OCI-LY7 (cell line): Measurements from ENCODE around the gene LDHAL6B. TPM values are rescaled to one million over a fixed set of nuclear protein-coding genes. Genes with fewer than 3 reads are reported as not detected.

Experiments used
- BruUV-seq: library from RNA; stranded (reverse); fragments of 400-500 nt; replicated peaks from 2 replicates; lab custom pipeline; 2021; lab: Mats Ljungman, UMichigan
- CTCF ChIA-PET: fragments of 300-600 bp; sonication (Branson Sonifier 250); formaldehyde crosslinking; loops from one replicate; lab custom pipeline; 2022; ENCODE audit warnings: antibody characterized with exemption; ENCODE audit not compliant: unreplicated experiment; lab: Charles Lee
- POLR2A ChIA-PET: fragments of 300-600 bp; sonication (Branson Sonifier 250); formaldehyde crosslinking; loops from one replicate; lab custom pipeline; 2022; ENCODE audit warnings: antibody characterized with exemption; lab: Charles Lee
- DNase-seq: peaks from one replicate; pipeline ENCODE4 v3.0.0-alpha.2; 2015; ENCODE audit warnings: low spot score
- H2AFZ ChIP-seq: fragments of 200-600 bp; sonication (generic), shearing (Covaris generic); 2 replicates; pipeline ENCODE4 v1.6.1; 2014; ENCODE audit warnings: mild to moderate bottlenecking, antibody characterized with exemption, low read length, moderate library complexity
- H3K27ac ChIP-seq: fragments of 200-600 bp; sonication (generic); 2 replicates; pipeline ENCODE4 v1.5.1; 2014; ENCODE audit warnings: mixed run types, low read depth, mild to moderate bottlenecking, moderate library complexity, low read length, inconsistent platforms; ENCODE audit not compliant: poor library complexity, severe bottlenecking
- H3K36me3 ChIP-seq: fragments of 200-600 bp; sonication (generic); 2 replicates; pipeline ENCODE4 v1.6.1; 2014; ENCODE audit warnings: mild to moderate bottlenecking, antibody characterized with exemption, low read length, moderate library complexity, mixed read lengths; ENCODE audit not compliant: insufficient read depth
- H3K4me1 ChIP-seq: fragments of 200-600 bp; sonication (generic); 2 replicates; pipeline ENCODE4 v1.5.1; 2014; ENCODE audit warnings: mild to moderate bottlenecking, low read length; ENCODE audit not compliant: insufficient read depth, poor library complexity, severe bottlenecking
- H3K4me2 ChIP-seq: fragments of 200-600 bp; sonication (generic); 2 replicates; pipeline ENCODE4 v1.6.1; 2014; ENCODE audit warnings: mild to moderate bottlenecking, low read length
- H3K4me3 ChIP-seq: fragments of 200-600 bp; sonication (generic); 2 replicates; pipeline ENCODE4 v1.5.1; 2014; ENCODE audit warnings: mild to moderate bottlenecking, low read depth, low read length; ENCODE audit not compliant: poor library complexity, severe bottlenecking
- H3K79me2 ChIP-seq: fragments of 200-600 bp; sonication (generic); 2 replicates; pipeline ENCODE4 v1.6.1; 2016; ENCODE audit warnings: low read depth, mild to moderate bottlenecking, low read length, moderate library complexity, mixed read lengths; ENCODE audit not compliant: insufficient read depth
- H3K9me2 ChIP-seq: fragments of 200-600 bp; sonication (generic); 2 replicates; pipeline ENCODE4 v1.6.1; 2016; ENCODE audit warnings: mild to moderate bottlenecking, low read length, mixed read lengths; ENCODE audit not compliant: insufficient read depth
- H3K9me3 ChIP-seq: fragments of 200-600 bp; sonication (generic); 2 replicates; pipeline ENCODE4 v1.6.1; 2014; ENCODE audit warnings: mild to moderate bottlenecking, mixed run types, low read length, mixed read lengths
- H4K20me1 ChIP-seq: fragments of 200-600 bp; sonication (generic); 2 replicates; pipeline ENCODE4 v1.6.1; 2014; ENCODE audit warnings: mild to moderate bottlenecking, antibody characterized with exemption, low read length, moderate library complexity, mixed read lengths; ENCODE audit not compliant: insufficient read depth
- CTCF ChIP-seq: fragments of 200-600 bp; sonication (generic); conservative IDR thresholded peaks from 2 replicates; pipeline ENCODE4 v1.5.1; 2014; ENCODE audit warnings: mild to moderate bottlenecking, antibody characterized with exemption, low read length, moderate library complexity, mixed read lengths
- EZH2phosphoT487 ChIP-seq: fragments of 200-600 bp; sonication (generic); IDR thresholded peaks from 2 replicates; pipeline ENCODE4 v1.6.1; 2018; ENCODE audit warnings: low read depth, borderline replicate concordance, mild to moderate bottlenecking, mixed run types, antibody characterized with exemption, low read length, moderate library complexity, mixed read lengths
- intact Hi-C: fragments of 100-400 bp; cut with micrococcal nuclease; formaldehyde crosslinking; loops from one replicate; pipeline ENCODE4 v1.10.0; 2022; ENCODE audit not compliant: unreplicated experiment
- total RNA-seq, 2 experiments: library from RNA; depleted of rRNA in 1 of 2; stranded (reverse); fragments of >200 nt in 1 of 2; shearing (Covaris generic) in 1 of 2; gene quantifications; 2 replicates each; pipeline ENCODE4 v1.2.3, GENCODE V29; 2014 to 2022

LDHAL6B gene
- total RNA-seq, 2 experiments from 2014 or later: 0.09 TPM; not detected in 1

- no peak overlapping the region for H3K4me3 ChIP-seq
- no peaks in the 10 kb centered on the region for H3K9me3 ChIP-seq
- H3K36me3 ChIP-seq: no peaks in the 10 kb centered on the region
- no peak overlapping the region for H3K27ac ChIP-seq
- ChIA-PET CTCF (no interaction called here), POLR2A (no interaction called here)
- no peaks in the 10 kb centered on the region for H3K4me1 ChIP-seq
- no peak overlapping the region for H3K4me2 ChIP-seq
- DNase-seq: no peak
- no peaks in the 10 kb centered on the region for H4K20me1 ChIP-seq
- H3K79me2 ChIP-seq: no peaks in the 10 kb centered on the region
- H3K9me2 ChIP-seq: no peaks in the 10 kb centered on the region
- TF ChIP-seq EZH2phosphoT487 (no peak), CTCF (no peak)
- intact Hi-C loops: no loop called here
- H2AFZ ChIP-seq: no peak overlapping the region
- BruUV-seq: no TSS peak
These were observed 22.4 kb downstream of the LDHAL6B start for GRCh38 chr15:59229015-59229414.

GRCh38 chr15:59229453-59229852 is 22.8 kb downstream of the LDHAL6B start:
- ChIA-PET CTCF (no interaction called here), POLR2A (no interaction called here)
- BruUV-seq: no TSS peak
- Histone ChIP-seq H3K9me2 (no peaks in the 10 kb centered on the region), H3K4me1 (no peaks in the 10 kb centered on the region), H4K20me1 (no peaks in the 10 kb centered on the region), H3K79me2 (no peaks in the 10 kb centered on the region), H3K4me3 (no peak overlapping the region), H3K4me2 (no peak overlapping the region), H3K36me3 (no peaks in the 10 kb centered on the region), H3K27ac (no peak overlapping the region), H3K9me3 (no peaks in the 10 kb centered on the region), H2AFZ (no peak overlapping the region)
- intact Hi-C loops: no loop called here
- TF ChIP-seq CTCF: no peak
- no peak for TF ChIP-seq EZH2phosphoT487
- no peak for DNase-seq

- ChIA-PET CTCF (no interaction called here), POLR2A (no interaction called here)
- Histone ChIP-seq H3K4me2 (no peak overlapping the region), H3K9me3 (no peaks in the 10 kb centered on the region), H3K36me3 (no peaks in the 10 kb centered on the region), H3K79me2 (no peaks in the 10 kb centered on the region), H3K27ac (no peak overlapping the region), H2AFZ (no peak overlapping the region), H3K9me2 (no peaks in the 10 kb centered on the region), H3K4me1 (no peaks in the 10 kb centered on the region), H4K20me1 (no peaks in the 10 kb centered on the region), H3K4me3 (no peak overlapping the region)
- BruUV-seq: no TSS peak
- TF ChIP-seq CTCF (no peak), EZH2phosphoT487 (no peak)
- intact Hi-C loops: no loop called here
- DNase-seq: no peak
These were observed 23.9 kb downstream of the LDHAL6B start for GRCh38 chr15:59230531-59231055.
